ENCODE data around the gene BTBD2.

- TF ChIP-seq CTCF (IDR thresholded peaks at IDR 0.05) = no peak
- TF ChIP-seq POLR2A (IDR thresholded peaks at IDR 0.05) = no peak
Measured at GRCh38 chr19:2050349-2050990, 35.0 kb upstream of the BTBD2 start.
